ENCODE measurements around the gene RXFP4. TPM values are rescaled to one million over a fixed set of nuclear protein-coding genes. Genes with fewer than 3 reads are reported as not detected.

RXFP4 gene
- polyA plus RNA-seq, 2 donors: 0.04 to 0.08 TPM

Other genes starting within 250 kb of the RXFP4 start
- 10 to 100 TPM; 11.0 to 19.8 TPM for gene GON4L, start 84.4 kb upstream of the RXFP4 start, polyA plus RNA-seq
- under 1 TPM; 0.20 to 0.99 TPM for gene SYT11, start 82.1 kb upstream of the RXFP4 start, polyA plus RNA-seq
- gene RIT1, start 30.3 kb upstream of the RXFP4 start, polyA plus RNA-seq: 10 to 100 TPM; 23.4 to 29.7 TPM
- gene KHDC4, start 7.2 kb upstream of the RXFP4 start, polyA plus RNA-seq: 10 to 100 TPM; 11.9 to 29.6 TPM
- 10 to 100 TPM; 15.9 to 26.6 TPM for gene ARHGEF2, start 36.9 kb downstream of the RXFP4 start, polyA plus RNA-seq
- 100 to 1,000 TPM in 1 of 2 donors, 10 to 100 TPM in 1; 67.0 to 145 TPM for gene SSR2, start 79.3 kb downstream of the RXFP4 start, polyA plus RNA-seq
- 10 to 100 TPM; 18.3 to 21.0 TPM for gene UBQLN4, start 112.2 kb downstream of the RXFP4 start, polyA plus RNA-seq
- 100 to 1,000 TPM in 1 of 2 donors, 10 to 100 TPM in 1; 82.6 to 101 TPM for gene LAMTOR2, start 113.1 kb downstream of the RXFP4 start, polyA plus RNA-seq
- 100 to 1,000 TPM; 470 to 576 TPM for gene RAB25, start 119.5 kb downstream of the RXFP4 start, polyA plus RNA-seq
- under 1 TPM; 0.36 to 0.59 TPM for gene MEX3A, start 140.8 kb downstream of the RXFP4 start, polyA plus RNA-seq
- gene LMNA, start 173.1 kb downstream of the RXFP4 start, polyA plus RNA-seq: 100 to 1,000 TPM; 183 to 230 TPM
- 10 to 100 TPM; 23.8 to 24.9 TPM for gene SEMA4A, start 211.9 kb downstream of the RXFP4 start, polyA plus RNA-seq

Measured in esophagus (tissue), 2 donors.